Thyroid gland (tissue), 4 donors: ENCODE measurements around the gene LRBA.

Experiments used
- CTCF ChIP-seq, 6 experiments: fragments of 200-600 bp in 3 of 6; fragments of 450-650 bp in 3 of 6; sonication (generic) in 3 of 6; IDR thresholded peaks; one replicate each; pipeline ENCODE4 v1.5.1; 2016 to 2019; ENCODE audit warnings: antibody characterized with exemption in 6 of 6, mild to moderate bottlenecking in 2 of 6, inconsistent platforms in 1 of 6, moderate library complexity in 1 of 6
- POLR2A ChIP-seq, 2 donors: fragments of 450-650 bp; IDR thresholded peaks; one replicate each; pipeline ENCODE4 v1.6.1; 2017; ENCODE audit warnings: antibody characterized with exemption in 2 of 2, mild to moderate bottlenecking in 2 of 2, moderate library complexity in 1 of 2

DNA sequence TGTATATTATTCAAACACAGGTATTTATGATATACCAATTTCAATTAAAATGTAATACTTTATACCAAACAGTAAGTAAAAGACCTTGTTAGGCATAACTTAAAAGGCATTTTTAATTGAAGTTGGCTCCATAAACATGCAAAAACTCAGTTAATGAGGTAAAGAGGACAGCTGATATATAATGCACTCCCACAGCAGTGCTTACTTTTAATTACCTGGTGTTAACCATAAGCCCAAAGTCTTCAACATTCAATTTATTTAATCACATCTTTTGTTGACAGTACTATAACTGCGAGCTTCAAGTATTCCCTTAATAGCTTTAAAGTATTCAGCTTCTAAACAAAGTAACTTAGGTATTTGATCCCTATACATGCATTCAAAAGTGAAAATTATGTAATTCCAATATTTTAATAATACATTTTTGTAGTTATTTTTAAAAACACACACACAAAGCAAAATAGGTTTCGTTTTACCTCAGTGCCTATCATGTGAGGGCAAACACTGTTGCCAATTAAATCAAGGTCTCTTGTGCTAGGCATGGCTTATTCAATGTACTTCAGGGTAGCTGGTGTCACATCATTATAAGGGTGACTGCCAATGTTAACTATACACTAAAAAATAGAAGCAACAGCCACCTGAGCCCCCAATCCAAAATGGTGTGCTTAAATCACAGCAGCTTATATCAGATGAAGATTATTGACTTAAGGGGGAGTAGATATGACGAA is 197.1 kb downstream of the LRBA start:
- TF ChIP-seq POLR2A (IDR thresholded peaks at IDR 0.05): no peak
- TF ChIP-seq CTCF (IDR thresholded peaks at IDR 0.05): no peak
